GM11168 (cell line): ENCODE results near the gene NUFIP1.

Experiments used
- in situ Hi-C: fragments of 300-500 bp; cut with MboI; formaldehyde crosslinking; loops from one replicate; pipeline ENCODE4 v1.12.0; 2022; ENCODE audit warnings: low sequenced_read_pairs; ENCODE audit not compliant: unreplicated experiment

NUFIP1 gene

GRCh38 chr13:44894001-44894770 lies 95.1 kb downstream of the NUFIP1 start:
- in situ Hi-C loops: no loop called here
